Spinal cord (tissue), 10 donors: Measurements from ENCODE around the gene SCFD2. TPM values are rescaled to one million over a fixed set of nuclear protein-coding genes. Genes with fewer than 3 reads are reported as not detected.
A peak's percentile ranks its signal among the peaks of the same experiment; 100 is the strongest.

Experiments
- DNase-seq, 6 donors: peaks; one replicate each; pipeline versions ENCODE4 v3.0.0 to v3.0.0-alpha.2; 2013 to 2015; ENCODE audit warnings: low spot score in 6 of 6, low read depth in 4 of 6
- H3K27ac ChIP-seq: one replicate; pipeline ENCODE4 v1.5.1; 2013; ENCODE audit warnings: low read depth, low read length, control low read depth
- H3K27me3 ChIP-seq: one replicate; pipeline ENCODE4 v1.6.1; 2013; ENCODE audit warnings: low read length; ENCODE audit not compliant: control insufficient read depth, insufficient read depth
- H3K36me3 ChIP-seq: one replicate; pipeline ENCODE4 v1.6.1; 2013; ENCODE audit warnings: low read length; ENCODE audit not compliant: control insufficient read depth, insufficient read depth
- H3K4me1 ChIP-seq: one replicate; pipeline ENCODE4 v1.6.1; 2013; ENCODE audit warnings: low read length; ENCODE audit not compliant: control insufficient read depth, insufficient read depth
- H3K4me3 ChIP-seq: one replicate; pipeline ENCODE4 v1.5.1; 2013; ENCODE audit warnings: low read depth, low read length, control low read depth
- H3K9me3 ChIP-seq: one replicate; pipeline ENCODE4 v1.6.1; 2013; ENCODE audit warnings: low read length; ENCODE audit not compliant: control insufficient read depth, insufficient read depth
- WGBS: methylation state at CpG from one replicate; pipeline ENCODE4 v1.1.5; 2013; ENCODE audit warnings: missing lambda C conversion rate; ENCODE audit not compliant: insufficient coverage; 5-methylcytosine and 5-hydroxymethylcytosine counted together
- polyA plus RNA-seq, 2 donors: library from polyadenylated mRNA; unstranded; fragments of 120-200 nt; gene quantifications; one replicate each; pipeline ENCODE4 v1.2.1, GENCODE V29; 2013; ENCODE audit not compliant: insufficient read length in 2 of 2
- total RNA-seq, 2 donors: library from RNA; depleted of rRNA in 1 of 2; stranded (reverse); fragments of 120-200 nt in 1 of 2; fragments of >200 nt in 1 of 2; gene quantifications; one replicate each; pipeline versions ENCODE4 v1.2.3 to v1.2.4, GENCODE V29; 2013 to 2014
- donor health status: healthy.

Gene SCFD2
- total and polyA plus RNA-seq, 4 donors: 15.6 to 19.5 (median 17.7) TPM

- Histone ChIP-seq H3K27me3 (no peaks in the 10 kb centered on the region), H3K36me3 (no peaks in the 10 kb centered on the region), H3K4me1 (no peaks in the 10 kb centered on the region), H3K9me3 (no peaks in the 10 kb centered on the region), H3K4me3 (no peak overlapping the region), H3K27ac (no peak overlapping the region)
- WGBS: no CpG with 5 or more reads among the region's 2 CpGs
- DNase-seq: peak in 1 of 6 donors; percentile 35
These were observed 419.9 kb downstream of the SCFD2 start for GRCh38 chr4:52945982-52946381.

GRCh38 chr4:52945326-52945898 is 420.4 kb downstream of the SCFD2 start:
- H3K27ac ChIP-seq: no peak overlapping the region
- no peak overlapping the region for H3K4me3 ChIP-seq
- H3K27me3 ChIP-seq: no peaks in the 10 kb centered on the region
- 60% methylated on average over 1 of the region's 2 CpGs for WGBS
- no peaks in the 10 kb centered on the region for H3K36me3 ChIP-seq
- H3K9me3 ChIP-seq: no peaks in the 10 kb centered on the region
- DNase-seq: no peak
- no peaks in the 10 kb centered on the region for H3K4me1 ChIP-seq

- no peaks in the 10 kb centered on the region for H3K27me3 ChIP-seq
- H3K27ac ChIP-seq: no peak overlapping the region
- no peaks in the 10 kb centered on the region for H3K4me1 ChIP-seq
- H3K9me3 ChIP-seq: no peaks in the 10 kb centered on the region
- H3K4me3 ChIP-seq: no peak overlapping the region
- H3K36me3 ChIP-seq: no peaks in the 10 kb centered on the region
- DNase-seq: no peak
These were observed 422.2 kb downstream of the SCFD2 start for GRCh38 chr4:52943677-52944076.

GRCh38 chr4:52942936-52943335 is 422.9 kb downstream of the SCFD2 start:
- H3K27me3 ChIP-seq: no peaks in the 10 kb centered on the region
- no peaks in the 10 kb centered on the region for H3K36me3 ChIP-seq
- H3K4me3 ChIP-seq: no peak overlapping the region
- no peaks in the 10 kb centered on the region for H3K9me3 ChIP-seq
- whole genome bisulfite sequencing: no CpG with 5 or more reads among the region's 1 CpG
- no peak overlapping the region for H3K27ac ChIP-seq
- no peak for DNase-seq
- no peaks in the 10 kb centered on the region for H3K4me1 ChIP-seq

GRCh38 chr4:52941450-52941849 is 424.4 kb downstream of the SCFD2 start:
- no peak overlapping the region for H3K27ac ChIP-seq
- H3K4me1 ChIP-seq: no peaks in the 10 kb centered on the region
- no peak for DNase-seq
- WGBS: 88% methylated on average over 3 of the region's 3 CpGs
- no peaks in the 10 kb centered on the region for H3K9me3 ChIP-seq
- no peaks in the 10 kb centered on the region for H3K36me3 ChIP-seq
- H3K27me3 ChIP-seq: no peaks in the 10 kb centered on the region
- no peak overlapping the region for H3K4me3 ChIP-seq

GRCh38 chr4:52939739-52940138 is 426.1 kb downstream of the SCFD2 start:
- H3K27ac ChIP-seq: no peak overlapping the region
- WGBS: 67% methylated on average over 1 of the region's 2 CpGs
- no peaks in the 10 kb centered on the region for H3K9me3 ChIP-seq
- H3K4me1 ChIP-seq: no peaks in the 10 kb centered on the region
- H3K27me3 ChIP-seq: no peaks in the 10 kb centered on the region
- no peak overlapping the region for H3K4me3 ChIP-seq
- DNase-seq: peak in 2 of 6 donors; percentile 24 to 77
- H3K36me3 ChIP-seq: no peaks in the 10 kb centered on the region

- no peak overlapping the region for H3K27ac ChIP-seq
- H3K4me1 ChIP-seq: no peaks in the 10 kb centered on the region
- DNase-seq: no peak
- H3K9me3 ChIP-seq: no peaks in the 10 kb centered on the region
- WGBS: 93% methylated on average over 1 of the region's 1 CpG
- no peaks in the 10 kb centered on the region for H3K36me3 ChIP-seq
- no peak overlapping the region for H3K4me3 ChIP-seq
- no peaks in the 10 kb centered on the region for H3K27me3 ChIP-seq
These were observed 426.5 kb downstream of the SCFD2 start for GRCh38 chr4:52939325-52939724.

- 80% methylated on average over 1 of the region's 1 CpG for WGBS
- Histone ChIP-seq H3K36me3 (no peaks in the 10 kb centered on the region), H3K9me3 (no peaks in the 10 kb centered on the region), H3K4me1 (peaks cover 3% of the 10 kb centered on the region), H3K27me3 (no peaks in the 10 kb centered on the region), H3K4me3 (no peak overlapping the region), H3K27ac (no peak overlapping the region)
- no peak for DNase-seq
These were observed 428.0 kb downstream of the SCFD2 start for GRCh38 chr4:52937829-52938228.

GRCh38 chr4:52936729-52937128 is 429.1 kb downstream of the SCFD2 start:
- Histone ChIP-seq H3K4me1 (peaks cover 3% of the 10 kb centered on the region), H3K9me3 (no peaks in the 10 kb centered on the region), H3K36me3 (no peaks in the 10 kb centered on the region), H3K4me3 (no peak overlapping the region), H3K27ac (no peak overlapping the region), H3K27me3 (no peaks in the 10 kb centered on the region)
- 100% methylated on average over 1 of the region's 2 CpGs for WGBS
- DNase-seq: no peak

GRCh38 chr4:52935317-52935716 is 430.5 kb downstream of the SCFD2 start:
- H3K4me1 ChIP-seq: peaks cover 3% of the 10 kb centered on the region
- H3K27ac ChIP-seq: no peak overlapping the region
- H3K4me3 ChIP-seq: no peak overlapping the region
- no peak for DNase-seq
- no peaks in the 10 kb centered on the region for H3K36me3 ChIP-seq
- H3K27me3 ChIP-seq: no peaks in the 10 kb centered on the region
- no peaks in the 10 kb centered on the region for H3K9me3 ChIP-seq
- no CpG with 5 or more reads among the region's 4 CpGs for WGBS
